ENCODE results near the gene DMAP1. TPM values are rescaled to one million over a fixed set of nuclear protein-coding genes. Genes with fewer than 3 reads are reported as not detected.
"Not testable (repeated sequence)": the region's sequence is repeated elsewhere in the genome, so short reads cannot be mapped to it uniquely, and the experiment has no call there.

The DMAP1 gene
- total RNA-seq, result 13.3 and 16.6 TPM in 2 replicates

- peak; percentile 85 to 91 for DNase-seq (ENCODE audit: low read depth in 2 of 2)
These were observed at the start of gene DMAP1 for GRCh38 chr1:44213222-44214112. Gene DMAP1 (plus strand): TSS chr1:44213471. CDS start chr1:44213754, 283 bp downstream.

- no peak for DNase-seq (ENCODE audit: low read depth in 2 of 2)
These were observed 44.7 kb upstream of the DMAP1 start for GRCh38 chr1:44168520-44169098.

- DNase-seq (ENCODE audit: low read depth in 2 of 2), result no peak
These were observed 42.9 kb upstream of the DMAP1 start for GRCh38 chr1:44170281-44170823.

- no peak for DNase-seq (ENCODE audit: low read depth in 2 of 2)
These were observed 38.6 kb upstream of the DMAP1 start for GRCh38 chr1:44174630-44175029.

GRCh38 chr1:44200336-44200735 lies 12.9 kb upstream of the DMAP1 start:
- DNase-seq (ENCODE audit: low read depth in 2 of 2), result no peak

GRCh38 chr1:44206545-44206944 lies 6.7 kb upstream of the DMAP1 start:
- not testable (repeated sequence) for DNase-seq (ENCODE audit: low read depth in 2 of 2)

GRCh38 chr1:44208226-44208625 lies 5.0 kb upstream of the DMAP1 start:
- DNase-seq (ENCODE audit: low read depth in 2 of 2), result no peak

- no peak for DNase-seq (ENCODE audit: low read depth in 2 of 2)
These were observed 2.7 kb upstream of the DMAP1 start for GRCh38 chr1:44210595-44210994.

- DNase-seq (ENCODE audit: low read depth in 2 of 2), result no peak
These were observed 683 bp upstream of the DMAP1 start for GRCh38 chr1:44212355-44213221.

GRCh38 chr1:44217809-44218410 lies 4.6 kb downstream of the DMAP1 start:
- peak; percentile 71 to 80 for DNase-seq (ENCODE audit: low read depth in 2 of 2)

GRCh38 chr1:44218503-44219300 lies 5.4 kb downstream of the DMAP1 start:
- DNase-seq (ENCODE audit: low read depth in 2 of 2), result no peak

- DNase-seq (ENCODE audit: low read depth in 2 of 2), result no peak
These were observed 6.0 kb downstream of the DMAP1 start for GRCh38 chr1:44219301-44219626.

- DNase-seq (ENCODE audit: low read depth in 2 of 2), result peak in 1 of 2 donors; percentile 25
These were observed 6.9 kb downstream of the DMAP1 start for GRCh38 chr1:44220001-44220751.

- DNase-seq (ENCODE audit: low read depth in 2 of 2), result no peak
These were observed 7.5 kb downstream of the DMAP1 start for GRCh38 chr1:44220755-44221154.

GRCh38 chr1:44221769-44222168 lies 8.5 kb downstream of the DMAP1 start:
- DNase-seq (ENCODE audit: low read depth in 2 of 2), result no peak

GRCh38 chr1:44222397-44223186 lies 9.3 kb downstream of the DMAP1 start:
- DNase-seq (ENCODE audit: low read depth in 2 of 2), result no peak

GRCh38 chr1:44223187-44223610 lies 9.9 kb downstream of the DMAP1 start:
- no peak for DNase-seq (ENCODE audit: low read depth in 2 of 2)

- DNase-seq (ENCODE audit: low read depth in 2 of 2), result no peak
These were observed 12.5 kb downstream of the DMAP1 start for GRCh38 chr1:44225761-44226160.

GRCh38 chr1:44227211-44227610 lies 13.9 kb downstream of the DMAP1 start:
- no peak for DNase-seq (ENCODE audit: low read depth in 2 of 2)
